ENCODE measurements around the gene CYGB. TPM values are rescaled to one million over a fixed set of nuclear protein-coding genes. Genes with fewer than 3 reads are reported as not detected.
"Not testable (repeated sequence)": the region's sequence is repeated elsewhere in the genome, so short reads cannot be mapped to it uniquely, and the experiment has no call there.

The CYGB gene
- total RNA-seq, 1 donor from 2014 or later = 34.3 TPM

- TF ChIP-seq CTCF (IDR thresholded peaks at IDR 0.05) = peak; percentile 13
- H3K27me3 ChIP-seq = no peaks in the 10 kb centered on the region
- H3K36me3 ChIP-seq = no peaks in the 10 kb centered on the region
- H3K4me3 ChIP-seq = peak overlapping the region; percentile 18
- H3K27ac ChIP-seq = peak overlapping the region; percentile 89
- no peaks in the 10 kb centered on the region for H3K9me3 ChIP-seq
- intact Hi-C loops (cut with DNase I) = no loop called here
- ATAC-seq (peak; percentile 47), DNase-seq (peak; percentile 78)
- peaks cover 65% of the 10 kb centered on the region for H3K4me1 ChIP-seq
Observed at GRCh38 chr17:76527430-76528111, 9.9 kb downstream of the CYGB start.

- peak overlapping the region; percentile 89 for H3K27ac ChIP-seq
- H3K9me3 ChIP-seq; H3K36me3 ChIP-seq; H3K27me3 ChIP-seq; intact Hi-C loops (cut with DNase I); ATAC-seq; H3K4me3 ChIP-seq; DNase-seq: not testable (repeated sequence)
- peaks cover 65% of the 10 kb centered on the region for H3K4me1 ChIP-seq
Observed at GRCh38 chr17:76527016-76527415, 10.5 kb downstream of the CYGB start.

- H3K4me3 ChIP-seq; H3K27ac ChIP-seq; H3K9me3 ChIP-seq; H3K27me3 ChIP-seq; H3K36me3 ChIP-seq; DNase-seq; intact Hi-C loops (cut with DNase I); ATAC-seq: not testable (repeated sequence)
- H3K4me1 ChIP-seq = peaks cover 50% of the 10 kb centered on the region
Observed at GRCh38 chr17:76525513-76525833, 12.0 kb downstream of the CYGB start.

GRCh38 chr17:76524598-76525512, 12.7 kb downstream of the CYGB start:
- no peak for TF ChIP-seq CTCF (IDR thresholded peaks at IDR 0.05)
- intact Hi-C loops (cut with DNase I) = no loop called here
- no peaks in the 10 kb centered on the region for H3K9me3 ChIP-seq
- peak overlapping the region; percentile 36 for H3K27ac ChIP-seq
- no peaks in the 10 kb centered on the region for H3K36me3 ChIP-seq
- ATAC-seq (peak; percentile 44), DNase-seq (no peak)
- peaks cover 45% of the 10 kb centered on the region for H3K4me1 ChIP-seq
- H3K4me3 ChIP-seq = no peak overlapping the region
- H3K27me3 ChIP-seq = no peaks in the 10 kb centered on the region

GRCh38 chr17:76523084-76524037, 14.1 kb downstream of the CYGB start:
- TF ChIP-seq CTCF (IDR thresholded peaks at IDR 0.05) = peak; percentile 100
- Histone ChIP-seq H3K27ac (no peak overlapping the region), H3K36me3 (no peaks in the 10 kb centered on the region), H3K4me3 (no peak overlapping the region), H3K4me1 (peaks cover 30% of the 10 kb centered on the region), H3K27me3 (no peaks in the 10 kb centered on the region), H3K9me3 (no peaks in the 10 kb centered on the region)
- DNase-seq = peak; percentile 90
- peak; percentile 89 for ATAC-seq
- intact Hi-C loops (cut with DNase I) = no loop called here

GRCh38 chr17:76521683-76522082, 15.8 kb downstream of the CYGB start:
- H3K36me3 ChIP-seq; intact Hi-C loops (cut with DNase I); DNase-seq; H3K4me3 ChIP-seq; H3K9me3 ChIP-seq; H3K27ac ChIP-seq; ATAC-seq; H3K27me3 ChIP-seq: not testable (repeated sequence)
- peaks cover 17% of the 10 kb centered on the region for H3K4me1 ChIP-seq

Data from upper lobe of right lung (tissue), 1 donor.